IMR-90 (cell line): ENCODE measurements around the gene GMEB2.

ENCODE experiments used
- BHLHE40 ChIP-seq: fragments of 150-350 bp; IDR thresholded peaks from 2 replicates; pipeline ENCODE4 v1.6.1; 2016; ENCODE audit warnings: mild to moderate bottlenecking, low read depth, low read length
- CTCF ChIP-seq: conservative IDR thresholded peaks from 2 replicates; pipeline ENCODE4 v1.5.1; 2012; ENCODE audit warnings: mild to moderate bottlenecking, low read depth, low read length, improper control_type of control experiment
- ELK1 ChIP-seq: fragments of 150-350 bp; IDR thresholded peaks from 2 replicates; pipeline ENCODE4 v1.6.1; 2016; ENCODE audit warnings: low read depth, mild to moderate bottlenecking, low read length, moderate library complexity, borderline replicate concordance
- FOS ChIP-seq: fragments of 150-350 bp; IDR thresholded peaks from 2 replicates; pipeline ENCODE4 v1.6.1; 2016; ENCODE audit warnings: low read depth, low read length
- MAZ ChIP-seq: IDR thresholded peaks from 2 replicates; pipeline ENCODE4 v1.6.1; 2012; ENCODE audit warnings: low read depth, mild to moderate bottlenecking, low read length, improper control_type of control experiment, moderate library complexity, borderline replicate concordance
- MXI1 ChIP-seq: IDR thresholded peaks from 2 replicates; pipeline ENCODE4 v1.6.1; 2012; ENCODE audit warnings: low read depth, mild to moderate bottlenecking, low read length, moderate library complexity, borderline replicate concordance
- NFE2L2 ChIP-seq: fragments of 150-350 bp; IDR thresholded peaks from 2 replicates; pipeline ENCODE4 v1.6.1; 2016; ENCODE audit warnings: low read depth, mild to moderate bottlenecking, low read length
- POLR2A ChIP-seq: IDR thresholded peaks from 2 replicates; pipeline ENCODE4 v1.6.1; 2012; ENCODE audit warnings: mild to moderate bottlenecking, low read depth, low read length
- RCOR1 ChIP-seq: IDR thresholded peaks from 2 replicates; pipeline ENCODE4 v1.6.1; 2012; ENCODE audit warnings: mild to moderate bottlenecking, low read length, improper control_type of control experiment; ENCODE audit not compliant: insufficient replicate concordance
- RFX5 ChIP-seq: IDR thresholded peaks from 2 replicates; pipeline ENCODE4 v1.8.0; 2012; ENCODE audit warnings: low read depth, mild to moderate bottlenecking, low read length, moderate library complexity
- USF2 ChIP-seq: fragments of 150-350 bp; IDR thresholded peaks from 2 replicates; pipeline ENCODE4 v1.6.1; 2017; ENCODE audit warnings: mild to moderate bottlenecking, antibody characterized with exemption, low read length, low read depth

- TF ChIP-seq CTCF (no peak), BHLHE40 (no peak), USF2 (no peak), POLR2A (peak; percentile 37; the same call in 1 of the 2 replicates), ELK1 (no peak), FOS (no peak), RCOR1 (no peak), RFX5 (no peak), NFE2L2 (no peak), MAZ (peak; percentile 68; the same call in 1 of the 2 replicates), MXI1 (peak; percentile 98)
These were observed 339 bp upstream of the GMEB2 start for GRCh38 chr20:63627129-63627750.
